CD14-positive monocyte (primary cell): Measurements from ENCODE around the gene PAX9. TPM values are rescaled to one million over a fixed set of nuclear protein-coding genes. Genes with fewer than 3 reads are reported as not detected.

Experiments used
- DNase-seq, 3 donors: peaks; one replicate each; pipeline ENCODE4 v3.0.0-alpha.2; 2011 to 2022
- H2AFZ ChIP-seq: 2 replicates; pipeline ENCODE4 v1.6.0; 2012; ENCODE audit warnings: mild to moderate bottlenecking, low read depth, low read length, inconsistent platforms; ENCODE audit not compliant: insufficient read depth, poor library complexity, severe bottlenecking
- H3K27ac ChIP-seq, 2 donors: 1 replicate in 1 of 2; 2 replicates in 1 of 2; pipeline ENCODE4 v1.5.1; 2012 to 2013; ENCODE audit warnings: low read length in 2 of 2, control low read depth in 1 of 2, inconsistent platforms in 1 of 2, low read depth in 1 of 2, mild to moderate bottlenecking in 1 of 2
- H3K27me3 ChIP-seq, 2 donors: one replicate each; pipeline versions ENCODE4 v1.6.0 to v1.6.1; 2011 to 2013; ENCODE audit warnings: low read length in 2 of 2; ENCODE audit not compliant: control insufficient read depth in 2 of 2, insufficient read depth in 2 of 2
- H3K36me3 ChIP-seq, 2 donors: replicated peaks in 1 of 2; 1 replicate in 1 of 2; 2 replicates in 1 of 2; pipeline versions ENCODE4 v1.5.1 to v1.6.1; 2012 to 2013; ENCODE audit warnings: low read length in 2 of 2, control low read depth in 1 of 2, inconsistent platforms in 1 of 2, mild to moderate bottlenecking in 1 of 2; ENCODE audit not compliant: insufficient read depth in 2 of 2, control insufficient read depth in 1 of 2
- H3K4me1 ChIP-seq, 2 donors: 1 replicate in 1 of 2; 2 replicates in 1 of 2; pipeline versions ENCODE4 v1.5.1 to v1.6.1; 2012 to 2013; ENCODE audit warnings: low read length in 2 of 2, control low read depth in 1 of 2, inconsistent platforms in 1 of 2, mild to moderate bottlenecking in 1 of 2, moderate library complexity in 1 of 2; ENCODE audit not compliant: insufficient read depth in 2 of 2, control insufficient read depth in 1 of 2
- H3K4me2 ChIP-seq: replicated peaks from 2 replicates; pipeline ENCODE3; 2012; ENCODE audit warnings: low read length, moderate library complexity, mild to moderate bottlenecking; ENCODE audit not compliant: poor library complexity, severe bottlenecking; ENCODE audit errors: extremely low read depth
- H3K4me3 ChIP-seq, 3 experiments: fragments of 200-600 bp in 1 of 3; sonication (generic) in 1 of 3; replicated peaks in 1 of 3; 1 replicate in 2 of 3; 2 replicates in 1 of 3; pipeline ENCODE4 v1.5.1; 2011 to 2013; ENCODE audit warnings: low read length in 3 of 3, mild to moderate bottlenecking in 3 of 3, control low read depth in 2 of 3, low read depth in 2 of 3, inconsistent platforms in 1 of 3, moderate library complexity in 1 of 3
- H3K79me2 ChIP-seq: 2 replicates; pipeline ENCODE4 v1.6.0; 2012; ENCODE audit warnings: mild to moderate bottlenecking, control low read depth, inconsistent platforms, low read length, moderate library complexity; ENCODE audit not compliant: insufficient read depth
- H3K9ac ChIP-seq: 2 replicates; pipeline ENCODE4 v1.6.0; 2017; ENCODE audit warnings: low read length, mild to moderate bottlenecking; ENCODE audit not compliant: insufficient read depth, poor library complexity, severe bottlenecking
- H3K9me3 ChIP-seq, 2 donors: replicated peaks in 1 of 2; 1 replicate in 1 of 2; 2 replicates in 1 of 2; pipeline versions ENCODE4 v1.5.1 to v1.6.1; 2012 to 2013; ENCODE audit warnings: low read length in 2 of 2, control low read depth in 1 of 2; ENCODE audit not compliant: control insufficient read depth in 1 of 2, insufficient read depth in 1 of 2
- H4K20me1 ChIP-seq: 2 replicates; pipeline ENCODE4 v1.6.0; 2012; ENCODE audit warnings: mild to moderate bottlenecking, low read length, control low read depth, moderate library complexity; ENCODE audit not compliant: insufficient read depth
- H3K27ac Mint-ChIP-seq, 7 donors: one replicate each; pipeline ENCODE4 v1.8.0; 2020; ENCODE audit warnings: mild to moderate bottlenecking in 7 of 7, mixed read lengths in 7 of 7, moderate library complexity in 6 of 7, inconsistent platforms in 2 of 7
- H3K27me3 Mint-ChIP-seq, 3 donors: one replicate each; pipeline ENCODE4 v1.8.0; 2021 to 2022; ENCODE audit warnings: low read depth in 3 of 3, mild to moderate bottlenecking in 3 of 3, mixed read lengths in 3 of 3, moderate library complexity in 3 of 3, inconsistent platforms in 1 of 3
- H3K36me3 Mint-ChIP-seq, 2 donors: one replicate each; pipeline ENCODE4 v1.8.0; 2020; ENCODE audit warnings: mixed read lengths in 2 of 2, inconsistent platforms in 1 of 2, mild to moderate bottlenecking in 1 of 2
- H3K4me1 Mint-ChIP-seq: one replicate; pipeline ENCODE4 v1.8.0; 2020; ENCODE audit warnings: mild to moderate bottlenecking, mixed read lengths
- H3K4me3 Mint-ChIP-seq, 2 donors: one replicate each; pipeline ENCODE4 v1.8.0; 2020; ENCODE audit warnings: mild to moderate bottlenecking in 2 of 2, mixed read lengths in 2 of 2, moderate library complexity in 1 of 2
- H3K9me3 Mint-ChIP-seq, 7 donors: one replicate each; pipeline ENCODE4 v1.8.0; 2020 to 2022; ENCODE audit warnings: mixed read lengths in 7 of 7, mild to moderate bottlenecking in 6 of 7, moderate library complexity in 6 of 7, inconsistent platforms in 2 of 7
- CTCF ChIP-seq: fragments of 200-600 bp; IDR thresholded peaks from one replicate; pipeline ENCODE4 v1.8.0; 2022; ENCODE audit warnings: antibody characterized with exemption, mild to moderate bottlenecking
- WGBS: methylation state at CpG from one replicate; pipeline ENCODE4 v1.1.5; 2013; ENCODE audit warnings: missing lambda C conversion rate; ENCODE audit not compliant: insufficient coverage; 5-methylcytosine and 5-hydroxymethylcytosine counted together
- intact Hi-C, 2 donors: fragments of 100-400 bp; cut with micrococcal nuclease; formaldehyde crosslinking; loops; one replicate each; pipeline versions ENCODE4 v1.15.0 to v1.15.1; 2023
- polyA plus RNA-seq, 3 donors: library from polyadenylated mRNA; depleted of rRNA in 1 of 3; unstranded in 2 of 3; stranded (reverse) in 1 of 3; fragments of 300-500 nt in 2 of 3; fragments of >200 nt in 1 of 3; fragmentation: Illumina TruSeq in 2 of 3; gene quantifications; 1 replicate in 2 of 3; 2 replicates in 1 of 3; pipeline ENCODE4 v1.2.3, GENCODE V29; 2012 to 2021

The PAX9 gene
- polyA plus RNA-seq, 3 donors = not detected

- Mint-ChIP-seq H3K4me1 (peaks cover 26% of the 10 kb centered on the region), H3K27me3 (peaks cover 96 to 100% (median 98%) of the 10 kb centered on the region in 3 donors), H3K4me3 (peak overlapping the region in 1 of 2 donors; percentile 70), H3K36me3 (peaks cover 8 to 25% of the 10 kb centered on the region in 2 donors), H3K27ac (no peak overlapping the region), H3K9me3 (peaks cover 16 to 66% (median 53%) of the 10 kb centered on the region in 7 donors)
- Histone ChIP-seq H3K4me2 (no peak overlapping the region), H3K36me3 (no peaks in the 10 kb centered on the region), H3K4me3 (no peak overlapping the region), H2AFZ (no peak overlapping the region), H3K9me3 (peaks cover 36 to 84% of the 10 kb centered on the region in 2 donors), H3K79me2 (no peaks in the 10 kb centered on the region), H3K4me1 (peaks cover 7 to 9% of the 10 kb centered on the region in 2 donors), H3K27ac (no peak overlapping the region), H3K9ac (no peak overlapping the region), H3K27me3 (peaks cover 91 to 99% of the 10 kb centered on the region in 2 donors), H4K20me1 (no peaks in the 10 kb centered on the region)
- no peak for DNase-seq
- 3% methylated on average over 21 of the region's 31 CpGs for WGBS
- intact Hi-C loops = no loop called here
- no peak for TF ChIP-seq CTCF
These were observed 4.8 kb upstream of the PAX9 start for GRCh38 chr14:36656687-36657398.

GRCh38 chr14:36657399-36658122, 4.1 kb upstream of the PAX9 start:
- no peaks in the 10 kb centered on the region for H4K20me1 ChIP-seq
- intact Hi-C loops = no loop called here
- Mint-ChIP-seq H3K36me3 (peaks cover 11 to 31% of the 10 kb centered on the region in 2 donors), H3K27me3 (peaks cover 98 to 100% (median 100%) of the 10 kb centered on the region in 3 donors), H3K4me1 (peaks cover 33% of the 10 kb centered on the region), H3K9me3 (peaks cover 20 to 73% (median 60%) of the 10 kb centered on the region in 7 donors), H3K27ac (no peak overlapping the region), H3K4me3 (peak overlapping the region in 1 of 2 donors; percentile 76)
- no peak for TF ChIP-seq CTCF
- peaks cover 7 to 10% of the 10 kb centered on the region in 2 donors for H3K4me1 ChIP-seq
- H3K9me3 ChIP-seq = peaks cover 39 to 90% of the 10 kb centered on the region in 2 donors
- 3% methylated on average over 55 of the region's 55 CpGs for WGBS
- no peak overlapping the region for H3K4me3 ChIP-seq
- no peaks in the 10 kb centered on the region for H3K36me3 ChIP-seq
- H2AFZ ChIP-seq = no peak overlapping the region
- H3K79me2 ChIP-seq = no peaks in the 10 kb centered on the region
- no peak overlapping the region for H3K9ac ChIP-seq
- peaks cover 93 to 100% of the 10 kb centered on the region in 2 donors for H3K27me3 ChIP-seq
- no peak overlapping the region for H3K4me2 ChIP-seq
- H3K27ac ChIP-seq = no peak overlapping the region
- no peak for DNase-seq
